Parathyroid adenoma (tissue), 2 donors: ENCODE measurements around the gene PNKP.

Experiments used
- H2AFZ ChIP-seq: fragments of 300-600 bp; sonication (generic); one replicate; pipeline ENCODE4 v1.7.0; 2017; ENCODE audit warnings: antibody characterized with exemption, mild to moderate bottlenecking
- H3K27ac ChIP-seq: fragments of 300-600 bp; sonication (generic); one replicate; pipeline ENCODE4 v1.7.0; 2017
- H3K27me3 ChIP-seq: fragments of 300-600 bp; sonication (generic); one replicate; pipeline ENCODE4 v1.7.0; 2017; ENCODE audit warnings: low read length; ENCODE audit not compliant: control insufficient read depth, insufficient read depth
- H3K36me3 ChIP-seq: fragments of 300-600 bp; sonication (generic); one replicate; pipeline ENCODE4 v1.7.0; 2017; ENCODE audit warnings: low read length; ENCODE audit not compliant: control insufficient read depth, insufficient read depth
- H3K4me1 ChIP-seq: fragments of 300-600 bp; sonication (generic); one replicate; pipeline ENCODE4 v1.7.0; 2017; ENCODE audit warnings: control low read depth
- H3K4me2 ChIP-seq: fragments of 300-600 bp; sonication (generic); one replicate; pipeline ENCODE4 v1.7.0; 2017; ENCODE audit warnings: low read length
- H3K4me3 ChIP-seq: fragments of 300-600 bp; sonication (generic); one replicate; pipeline ENCODE4 v1.7.0; 2017; ENCODE audit warnings: low read depth, low read length
- H3K79me2 ChIP-seq: fragments of 300-600 bp; sonication (generic); one replicate; pipeline ENCODE4 v1.7.0; 2017; ENCODE audit warnings: control low read depth
- H3K9ac ChIP-seq: fragments of 300-600 bp; sonication (generic); one replicate; pipeline ENCODE4 v1.7.0; 2017; ENCODE audit warnings: mild to moderate bottlenecking
- H3K9me3 ChIP-seq: fragments of 300-600 bp; sonication (generic); one replicate; pipeline ENCODE4 v1.7.0; 2017; ENCODE audit warnings: low read length; ENCODE audit not compliant: control insufficient read depth
- TF ChIP-seq, protein P1 (sequence below): fragments of 300-600 bp; sonication (generic); IDR thresholded peaks from one replicate; pipeline ENCODE4 v1.7.0; 2017; ENCODE audit warnings: antibody characterized with exemption, mild to moderate bottlenecking
- donor health status: primary hyperparathyroidism.

The PNKP gene

DNA sequence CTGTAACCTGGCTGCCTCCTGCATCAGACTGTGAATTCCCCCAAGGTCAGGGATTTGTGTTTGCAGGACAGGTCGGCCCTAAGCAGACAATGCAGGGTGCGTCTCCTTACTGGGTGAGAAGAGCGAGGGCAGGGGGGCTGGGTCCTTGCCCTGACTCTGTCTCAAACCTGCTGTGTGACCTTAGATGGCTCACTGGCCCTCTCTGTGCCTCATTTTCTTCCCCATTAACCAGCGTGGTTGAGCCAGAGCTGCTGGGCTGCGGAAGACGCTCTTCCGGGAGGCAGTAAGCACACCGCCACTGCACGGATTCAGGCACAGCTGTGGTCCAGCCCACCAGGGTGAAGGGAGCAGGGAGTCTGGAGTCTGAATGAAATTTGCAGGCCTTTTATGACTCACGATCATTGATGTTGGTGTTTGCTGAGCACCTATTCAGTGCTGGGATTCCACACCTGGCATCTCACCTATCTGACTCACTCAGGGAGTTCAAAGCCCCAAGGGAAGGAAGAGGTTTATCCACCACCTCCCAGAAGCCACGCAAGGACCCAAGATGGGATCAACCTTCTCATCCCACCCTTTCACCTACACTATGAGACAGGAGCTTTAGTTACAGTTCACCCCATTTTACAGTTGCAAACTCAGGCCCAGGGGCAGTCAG is 7.3 kb upstream of the PNKP start:
- H3K27me3 ChIP-seq: no peaks in the 10 kb centered on the region
- H3K9me3 ChIP-seq: no peaks in the 10 kb centered on the region
- no peak overlapping the region for H3K27ac ChIP-seq
- no peak overlapping the region for H3K4me2 ChIP-seq
- H3K36me3 ChIP-seq: no peaks in the 10 kb centered on the region
- TF ChIP-seq, protein P1, sequence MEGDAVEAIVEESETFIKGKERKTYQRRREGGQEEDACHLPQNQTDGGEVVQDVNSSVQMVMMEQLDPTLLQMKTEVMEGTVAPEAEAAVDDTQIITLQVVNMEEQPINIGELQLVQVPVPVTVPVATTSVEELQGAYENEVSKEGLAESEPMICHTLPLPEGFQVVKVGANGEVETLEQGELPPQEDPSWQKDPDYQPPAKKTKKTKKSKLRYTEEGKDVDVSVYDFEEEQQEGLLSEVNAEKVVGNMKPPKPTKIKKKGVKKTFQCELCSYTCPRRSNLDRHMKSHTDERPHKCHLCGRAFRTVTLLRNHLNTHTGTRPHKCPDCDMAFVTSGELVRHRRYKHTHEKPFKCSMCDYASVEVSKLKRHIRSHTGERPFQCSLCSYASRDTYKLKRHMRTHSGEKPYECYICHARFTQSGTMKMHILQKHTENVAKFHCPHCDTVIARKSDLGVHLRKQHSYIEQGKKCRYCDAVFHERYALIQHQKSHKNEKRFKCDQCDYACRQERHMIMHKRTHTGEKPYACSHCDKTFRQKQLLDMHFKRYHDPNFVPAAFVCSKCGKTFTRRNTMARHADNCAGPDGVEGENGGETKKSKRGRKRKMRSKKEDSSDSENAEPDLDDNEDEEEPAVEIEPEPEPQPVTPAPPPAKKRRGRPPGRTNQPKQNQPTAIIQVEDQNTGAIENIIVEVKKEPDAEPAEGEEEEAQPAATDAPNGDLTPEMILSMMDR: no peak
- H3K79me2 ChIP-seq: peaks cover 14% of the 10 kb centered on the region
- H2AFZ ChIP-seq: no peak overlapping the region
- H3K4me3 ChIP-seq: no peak overlapping the region
- H3K9ac ChIP-seq: no peak overlapping the region
- peaks cover 12% of the 10 kb centered on the region for H3K4me1 ChIP-seq

DNA sequence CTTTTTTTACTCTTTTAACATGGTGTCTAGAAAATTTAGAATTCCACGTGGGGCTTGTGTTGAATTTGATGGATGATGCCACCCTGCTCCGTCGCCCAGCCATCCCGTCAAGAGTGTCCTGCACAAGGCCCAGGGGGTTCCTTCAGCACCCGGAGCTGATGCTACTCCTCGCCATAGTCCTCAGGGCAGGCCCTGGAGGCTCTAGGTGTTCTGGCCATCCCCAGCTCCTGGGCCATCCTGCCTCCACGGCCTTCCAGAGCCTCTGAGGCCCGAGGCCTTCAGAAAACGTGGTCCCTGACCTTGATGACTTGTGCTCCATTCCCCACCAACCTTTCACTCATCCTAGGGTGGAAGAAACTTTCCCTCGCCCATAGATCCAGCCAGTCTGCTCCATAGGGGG is 6.5 kb upstream of the PNKP start:
- no peaks in the 10 kb centered on the region for H3K36me3 ChIP-seq
- peaks cover 14% of the 10 kb centered on the region for H3K79me2 ChIP-seq
- no peak overlapping the region for H2AFZ ChIP-seq
- H3K27ac ChIP-seq: no peak overlapping the region
- H3K4me2 ChIP-seq: no peak overlapping the region
- H3K9ac ChIP-seq: no peak overlapping the region
- H3K4me3 ChIP-seq: no peak overlapping the region
- H3K27me3 ChIP-seq: no peaks in the 10 kb centered on the region
- TF ChIP-seq, protein P1: no peak
- H3K4me1 ChIP-seq: peaks cover 14% of the 10 kb centered on the region
- no peaks in the 10 kb centered on the region for H3K9me3 ChIP-seq

GRCh38 chr19:49873129-49873521 is 5.7 kb upstream of the PNKP start:
- H3K9ac ChIP-seq: no peak overlapping the region

GRCh38 chr19:49872245-49873128 is 5.1 kb upstream of the PNKP start:
- Histone ChIP-seq H3K9me3 (no peaks in the 10 kb centered on the region), H3K27ac (no peak overlapping the region), H3K4me1 (peaks cover 20% of the 10 kb centered on the region), H3K36me3 (no peaks in the 10 kb centered on the region), H3K79me2 (peaks cover 14% of the 10 kb centered on the region), H3K9ac (no peak overlapping the region), H2AFZ (no peak overlapping the region), H3K4me2 (no peak overlapping the region), H3K27me3 (no peaks in the 10 kb centered on the region), H3K4me3 (no peak overlapping the region)
- TF ChIP-seq, protein P1: no peak

More at GRCh38 chr19:49873129-49873521, 5.7 kb upstream of the PNKP start:
- H3K4me1 ChIP-seq: peaks cover 20% of the 10 kb centered on the region
- no peaks in the 10 kb centered on the region for H3K9me3 ChIP-seq
- H3K36me3 ChIP-seq: no peaks in the 10 kb centered on the region
- no peak overlapping the region for H3K4me2 ChIP-seq
- TF ChIP-seq, protein P1: no peak
- H3K27ac ChIP-seq: no peak overlapping the region
- H2AFZ ChIP-seq: no peak overlapping the region
- H3K4me3 ChIP-seq: no peak overlapping the region
- peaks cover 14% of the 10 kb centered on the region for H3K79me2 ChIP-seq
- H3K27me3 ChIP-seq: no peaks in the 10 kb centered on the region
